Stimulated activated CD4-positive, alpha-beta T cell treated with anti-CD3 and anti-CD28 coated beads, Interleukin-1b, Interleukin-23, amount 100 ng/mL, for 24 hours (primary cell): Measurements from ENCODE around the gene MYH13.

Experiments used
- DNase-seq, 4 experiments: peaks; one replicate each; pipeline ENCODE4 v3.0.0-alpha.2; 2020; ENCODE audit warnings: low read depth in 4 of 4, low spot score in 1 of 4

MYH13 gene

DNA sequence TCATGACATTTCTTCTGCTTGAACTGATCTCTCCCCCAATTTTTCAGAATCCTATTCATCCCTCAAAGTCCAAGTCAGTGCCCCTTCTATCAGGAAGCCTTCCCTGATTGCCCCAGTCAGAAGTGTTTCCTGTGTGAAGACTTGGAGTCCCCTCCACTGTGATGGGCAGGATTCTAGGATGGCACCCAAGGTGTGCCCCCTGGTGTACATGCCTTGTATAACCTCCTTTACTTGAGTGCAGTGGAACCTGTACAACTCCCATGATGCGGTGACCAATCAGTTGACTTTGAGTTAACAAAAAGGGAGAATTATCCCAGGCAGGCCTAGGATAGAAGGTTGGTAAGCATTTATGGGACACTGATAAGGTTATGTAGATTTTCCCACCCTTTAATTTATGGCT is 23.4 kb downstream of the MYH13 start:
- DNase-seq = no peak

DNA sequence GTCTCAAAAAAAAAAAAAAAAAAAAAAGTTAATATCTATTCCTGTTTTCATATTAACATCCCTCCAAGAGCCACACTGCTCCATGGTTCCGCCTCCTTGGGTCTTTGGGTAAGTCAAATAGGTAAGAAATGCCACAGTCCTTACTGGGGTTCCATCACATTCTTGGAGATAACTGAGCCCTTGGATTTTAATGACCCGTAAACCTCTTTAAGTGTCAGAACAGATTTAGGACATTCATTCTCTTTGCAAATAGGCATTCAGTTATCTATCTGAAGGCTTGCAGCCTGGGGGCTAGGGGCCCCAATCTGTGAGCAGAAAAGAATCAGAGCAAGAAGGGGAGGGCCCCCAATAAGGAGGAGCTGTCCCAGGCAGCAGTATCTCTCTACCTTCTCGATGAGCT is 28.0 kb downstream of the MYH13 start:
- no peak for DNase-seq

DNA sequence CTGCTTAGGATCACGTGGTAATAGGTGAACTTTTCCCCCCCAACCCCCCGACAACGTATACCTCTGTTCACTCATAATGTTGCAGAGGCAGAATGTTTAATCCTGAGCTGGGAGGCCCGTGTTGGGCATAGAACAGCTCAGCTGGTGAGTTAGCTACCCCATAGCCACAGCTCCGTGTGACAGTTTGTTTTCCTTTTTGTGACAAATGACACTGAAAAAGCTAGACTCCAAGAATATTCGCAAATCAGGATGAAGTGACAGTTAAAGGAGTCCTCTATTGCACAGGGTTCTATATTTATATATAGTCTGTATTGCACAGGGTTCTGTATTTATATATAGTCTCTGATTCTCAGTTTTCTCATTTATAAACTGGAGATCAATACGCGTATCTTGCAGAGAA is 33.8 kb downstream of the MYH13 start:
- no peak for DNase-seq

DNA sequence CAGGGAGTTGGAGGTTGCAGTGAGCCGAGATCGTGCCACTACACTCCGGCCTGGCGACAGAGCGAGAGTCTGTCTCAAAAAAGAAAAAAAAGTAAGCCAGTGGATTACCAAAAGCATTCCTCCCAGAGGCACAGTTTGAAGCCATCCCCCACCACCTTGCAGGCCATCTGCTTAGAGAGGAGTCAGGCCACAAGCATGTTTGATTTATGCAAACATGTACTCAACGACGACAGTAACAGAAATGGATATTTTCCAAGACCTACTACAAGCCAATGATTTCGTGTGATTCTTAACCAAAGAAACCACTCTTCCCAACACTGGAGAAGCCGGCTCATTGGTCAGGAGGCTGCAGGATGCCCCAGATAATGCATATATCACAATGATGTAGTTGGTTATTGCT is 34.8 kb downstream of the MYH13 start:
- DNase-seq = no peak

- no peak for DNase-seq
These were observed 35.7 kb downstream of the MYH13 start for GRCh38 chr17:10337136-10337535.

GRCh38 chr17:10336393-10336792 is 36.4 kb downstream of the MYH13 start:
- no peak for DNase-seq

- DNase-seq = no peak
These were observed 40.3 kb downstream of the MYH13 start for GRCh38 chr17:10332515-10332914.

DNA sequence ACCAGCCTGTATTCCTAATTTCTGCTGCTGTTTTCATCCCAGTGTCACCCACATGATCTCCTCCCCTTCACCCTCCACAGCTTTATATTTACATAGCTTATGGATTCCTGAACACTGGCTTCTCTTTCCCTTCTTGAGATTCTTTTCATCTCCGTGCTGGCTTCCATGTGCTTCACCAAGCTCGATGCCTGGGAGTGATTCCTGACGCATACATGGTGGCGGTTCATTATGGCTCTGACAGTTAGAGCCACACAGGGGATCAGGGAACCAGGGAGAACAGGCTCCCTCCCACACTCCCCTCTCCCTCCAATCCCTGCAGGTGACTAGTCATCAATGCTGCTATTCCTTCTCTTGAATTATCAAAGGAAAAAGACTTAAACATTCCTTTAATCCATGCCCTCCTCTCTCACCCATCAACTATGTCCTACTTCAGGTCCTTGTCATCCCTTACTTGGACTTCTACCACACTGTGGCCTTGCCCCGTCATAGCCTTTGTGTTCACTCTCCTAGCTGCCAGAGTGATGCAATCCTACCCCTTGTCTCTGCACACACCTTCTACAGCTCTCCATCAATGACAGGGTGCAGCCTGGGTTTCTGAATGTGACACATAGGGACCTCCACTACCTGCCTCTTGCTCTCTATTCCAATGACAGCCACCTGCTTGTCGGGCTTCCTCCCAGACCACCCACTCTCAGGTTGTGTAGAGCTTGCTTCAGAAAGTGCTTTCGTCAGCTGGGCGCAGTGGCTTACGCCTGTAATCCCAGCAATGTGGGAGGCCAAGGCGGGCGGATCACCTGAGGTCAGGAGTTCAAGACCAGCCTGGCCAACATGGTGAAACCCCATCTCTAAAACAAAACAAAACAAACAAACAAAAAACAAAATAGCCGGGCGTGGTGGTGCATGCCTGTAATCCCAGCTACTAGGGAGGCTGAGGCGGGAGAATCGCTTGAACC is 43.6 kb downstream of the MYH13 start:
- no peak for DNase-seq

DNA sequence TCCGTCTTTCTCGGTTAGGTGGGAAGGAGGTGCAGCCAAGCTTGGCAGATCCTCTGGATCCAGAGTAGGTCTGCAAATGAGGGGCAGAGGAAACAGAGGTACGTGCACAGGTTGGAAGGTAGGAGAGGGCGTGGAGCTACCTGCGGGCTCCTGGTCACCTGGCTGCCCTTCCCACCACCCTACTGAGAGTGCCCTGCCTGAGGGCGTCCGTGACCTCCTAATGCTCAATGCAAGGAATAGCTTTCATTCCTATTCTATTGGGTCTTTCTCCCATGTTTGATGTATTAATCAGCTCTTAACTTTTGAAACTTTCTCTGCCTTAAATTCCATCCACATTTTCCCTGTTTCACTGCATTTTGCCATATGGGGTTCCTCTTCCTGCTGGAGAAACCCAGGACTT is 44.6 kb downstream of the MYH13 start:
- no peak for DNase-seq

GRCh38 chr17:10327640-10328039 is 45.2 kb downstream of the MYH13 start:
- peak; percentile 31 to 60 (median 58) for DNase-seq

- DNase-seq = no peak
These were observed 47.6 kb downstream of the MYH13 start for GRCh38 chr17:10325031-10325695.

DNA sequence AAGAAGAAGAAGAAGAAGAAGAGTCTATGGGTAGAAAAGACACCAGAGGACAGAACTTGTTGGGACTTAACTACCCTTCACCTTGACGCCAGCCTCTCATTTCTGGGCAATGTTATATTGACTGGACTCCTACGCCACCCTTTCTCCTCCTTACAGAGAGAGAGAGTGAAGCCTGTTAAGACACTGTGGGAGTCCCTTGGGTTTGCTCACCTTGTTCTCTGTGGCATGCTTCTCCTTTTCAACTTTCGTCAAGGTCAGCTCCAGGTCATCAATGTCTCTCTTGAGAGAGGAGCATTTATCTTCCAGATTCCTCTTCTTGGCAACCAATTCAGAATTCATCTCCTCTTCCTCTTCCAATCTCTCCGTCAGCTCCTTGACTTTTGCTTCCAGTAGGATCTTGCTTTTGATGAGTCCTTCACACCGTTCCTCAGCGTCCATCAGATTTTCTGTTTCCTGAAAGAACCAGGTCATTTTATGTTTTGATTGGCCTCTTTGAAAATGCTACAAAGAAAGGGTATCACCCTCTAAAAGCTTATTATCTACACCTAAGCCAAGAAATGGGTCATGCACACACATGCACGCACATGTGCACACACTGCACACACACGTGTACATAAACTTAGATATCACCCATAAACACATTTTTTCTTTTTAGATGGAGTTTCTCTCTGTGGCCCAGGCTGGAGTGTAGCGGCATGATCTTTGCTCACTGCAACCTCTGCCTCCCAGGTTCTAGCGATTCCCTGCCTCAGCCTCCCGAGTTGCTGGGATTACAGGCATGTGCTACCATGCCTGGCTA is 48.8 kb downstream of the MYH13 start:
- no peak for DNase-seq

DNA sequence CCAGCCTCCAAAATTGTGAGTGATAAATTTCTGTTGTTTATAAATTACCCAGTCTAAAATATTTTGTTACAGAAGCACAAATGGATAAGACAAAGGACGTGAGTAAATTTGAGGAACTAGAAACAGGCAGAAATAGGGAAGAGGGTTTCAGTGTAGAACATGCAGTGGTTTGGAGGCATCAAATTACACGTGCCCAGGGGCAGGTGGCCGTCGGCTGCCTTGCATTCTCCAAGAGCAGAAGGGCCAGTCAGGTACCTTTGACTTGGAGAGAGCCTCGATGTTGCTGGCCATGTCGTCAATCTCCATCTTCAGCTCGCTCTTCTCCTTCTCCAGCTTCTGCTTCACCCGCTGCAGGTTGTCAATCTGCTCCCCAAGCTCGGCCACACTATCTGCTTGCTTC is 54.3 kb downstream of the MYH13 start:
- no peak for DNase-seq

- DNase-seq = no peak
These were observed 55.3 kb downstream of the MYH13 start for GRCh38 chr17:10317543-10317834.

- DNase-seq = peak in 1 of 4 experiments; percentile 7
These were observed 55.8 kb downstream of the MYH13 start for GRCh38 chr17:10316801-10317542.

DNA sequence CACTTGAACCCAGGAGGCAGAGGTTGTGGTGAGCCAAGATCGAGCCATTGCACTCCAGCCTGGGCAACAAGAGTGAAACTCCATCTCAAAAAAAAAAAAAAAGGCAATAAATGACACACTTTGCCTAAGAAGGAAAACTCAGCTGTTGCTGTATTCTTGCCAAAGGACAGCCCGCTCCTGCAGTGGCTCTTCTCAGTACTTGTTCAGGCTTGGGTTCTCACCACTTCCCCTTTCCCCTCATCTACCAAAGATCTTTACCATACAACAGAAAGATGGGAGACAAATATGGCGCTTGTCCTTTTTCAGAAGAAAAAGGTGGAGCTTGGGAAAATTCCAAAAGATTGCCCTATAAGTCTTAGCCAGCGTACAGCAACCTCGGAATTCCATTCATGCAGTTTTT is 58.5 kb downstream of the MYH13 start:
- no peak for DNase-seq

DNA sequence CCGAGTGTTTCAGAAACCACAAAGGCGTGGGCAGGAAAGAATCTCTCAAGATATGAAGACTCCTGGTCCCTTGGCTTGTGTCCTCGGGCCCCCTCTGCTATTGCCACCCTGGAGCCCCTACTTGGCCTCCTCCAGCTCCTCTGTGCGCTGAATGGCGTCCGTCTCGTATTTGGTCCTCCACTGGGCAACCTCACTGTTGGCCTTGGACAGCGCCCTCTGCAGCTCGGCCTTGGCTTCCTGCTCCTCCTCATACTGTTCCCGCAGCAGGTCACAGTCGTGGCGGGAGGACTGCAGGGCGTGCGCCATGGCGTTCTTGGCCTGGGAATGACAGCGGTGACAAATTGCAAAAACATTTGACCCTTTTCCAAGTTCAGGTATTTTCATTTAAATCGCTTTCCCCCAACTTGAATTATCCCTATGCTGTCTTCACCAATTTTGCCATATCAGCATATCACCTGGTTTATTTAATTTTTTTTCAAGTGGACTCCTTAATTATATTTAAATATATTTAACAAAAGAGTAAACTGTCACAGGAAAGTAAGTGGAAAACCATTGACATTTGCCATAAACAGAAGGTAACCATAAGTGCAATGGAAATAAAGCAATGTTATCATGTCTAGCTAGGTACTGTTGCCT is 59.7 kb downstream of the MYH13 start:
- no peak for DNase-seq

- DNase-seq = no peak
These were observed 61.7 kb downstream of the MYH13 start for GRCh38 chr17:10311131-10311530.

DNA sequence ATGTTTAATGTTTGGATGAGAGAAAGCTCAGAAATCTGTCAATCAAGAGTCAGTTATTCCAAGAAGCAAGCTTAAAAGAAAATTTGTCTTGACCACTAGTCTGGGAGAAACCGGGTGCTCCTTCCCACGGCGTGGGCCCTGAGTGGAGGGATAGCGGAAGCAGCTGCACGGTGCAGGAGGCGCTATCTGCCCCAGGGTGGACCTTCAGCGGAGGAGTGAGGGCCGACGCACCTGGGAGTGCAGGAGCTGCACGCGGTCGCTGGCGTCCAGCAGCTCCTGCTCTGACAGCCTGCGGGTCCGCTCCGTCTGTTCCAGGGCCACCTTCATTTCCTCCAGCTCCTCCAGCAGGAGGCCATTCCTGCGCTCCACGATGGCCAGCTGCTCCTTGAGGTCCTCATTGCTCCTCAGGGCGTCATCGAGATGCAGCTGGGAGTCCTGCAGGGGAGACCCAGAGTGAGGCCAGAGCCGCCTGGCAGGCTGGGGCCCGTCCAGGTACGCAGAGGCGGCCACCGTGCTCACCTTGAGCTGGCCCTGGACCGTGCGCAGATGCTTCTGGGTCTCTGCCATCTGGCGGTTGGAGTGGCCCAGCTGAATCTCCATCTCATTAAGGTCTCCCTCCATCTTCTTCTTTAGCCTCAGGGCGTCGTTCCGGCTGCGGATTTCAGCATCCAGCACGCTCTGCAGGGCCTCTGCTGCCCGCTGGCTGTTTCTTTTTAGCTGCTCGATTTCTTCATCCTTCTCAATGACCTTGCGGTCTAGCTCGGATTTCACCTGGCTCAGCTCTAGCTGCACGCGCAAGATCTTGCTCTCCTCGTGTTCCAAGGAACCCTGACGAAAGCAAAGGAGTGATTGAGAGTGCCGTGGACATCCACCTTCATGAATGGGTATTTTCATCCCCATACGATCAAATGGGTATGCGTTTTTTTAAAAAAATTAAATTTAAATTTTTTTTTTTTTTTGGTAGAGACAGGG is 63.5 kb downstream of the MYH13 start:
- no peak for DNase-seq

DNA sequence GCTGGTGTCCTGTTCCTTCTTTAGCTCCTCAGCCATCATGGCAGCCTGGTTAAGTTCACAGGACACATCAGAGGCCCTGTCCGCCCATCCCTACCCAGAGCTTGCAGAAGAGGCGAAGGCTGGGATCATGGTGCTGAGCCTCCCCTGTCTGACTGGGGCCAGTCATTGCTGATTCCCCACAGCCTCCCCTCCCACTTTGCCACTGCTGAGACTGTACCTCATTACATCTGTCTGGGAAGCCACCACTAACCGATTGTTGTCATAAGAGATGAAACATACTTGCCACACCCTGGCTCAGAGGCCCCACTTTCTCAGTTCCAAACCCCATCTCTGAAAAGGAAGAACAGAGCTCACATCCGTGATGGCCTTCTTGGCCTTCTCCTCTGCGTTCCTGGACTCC is 66.2 kb downstream of the MYH13 start:
- DNase-seq = no peak
